Anterior cingulate cortex (tissue), 58 donors: ENCODE results near the gene ENTHD1.
"Not testable (repeated sequence)": the region's sequence is repeated elsewhere in the genome, so short reads cannot be mapped to it uniquely, and the experiment has no call there.

Source experiments
- DNase-seq, 58 donors: peaks; one replicate each; lab custom pipeline; 2025; lab: John Stamatoyannopoulos, UW

ENTHD1 gene

DNA sequence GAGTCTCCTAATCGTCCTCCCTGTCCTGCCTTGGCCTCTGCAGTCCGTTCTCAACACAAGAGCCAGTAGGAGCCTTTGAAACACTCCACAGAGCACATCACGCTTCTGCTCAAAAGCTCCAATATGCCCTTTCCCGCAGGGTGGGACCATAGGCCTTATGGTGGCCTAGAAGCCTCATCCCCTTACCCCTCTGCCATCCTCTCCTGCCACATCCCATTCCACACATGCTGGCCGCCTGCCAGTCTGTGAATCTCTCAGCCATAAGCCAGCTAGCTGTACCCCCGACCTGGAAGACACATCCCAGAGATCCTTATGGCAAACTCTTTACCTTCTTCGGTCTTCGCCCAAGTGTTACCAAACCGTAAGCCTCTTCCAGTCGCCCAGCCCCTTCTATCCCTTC lies 157.8 kb downstream of the ENTHD1 start:
- no peak for DNase-seq

DNA sequence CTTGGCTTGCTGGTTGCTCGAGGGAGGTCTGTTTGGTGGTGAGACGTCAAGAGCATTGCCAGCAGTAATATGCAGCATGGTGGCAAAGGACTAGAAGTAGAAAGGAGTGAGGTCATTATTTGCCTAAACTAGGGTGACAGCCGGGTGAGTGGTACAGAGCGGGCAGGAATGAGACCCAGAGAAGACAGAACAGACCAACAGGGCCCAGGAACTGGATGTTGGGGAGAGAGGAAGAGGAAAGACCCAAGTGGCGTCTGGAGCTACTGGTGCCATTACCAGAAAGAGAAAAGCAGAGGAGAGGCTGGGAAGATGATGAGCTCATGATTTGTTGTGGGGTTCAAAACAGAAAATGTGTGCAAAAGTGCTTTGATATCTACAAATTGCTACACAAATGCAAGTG lies 158.7 kb downstream of the ENTHD1 start:
- no peak for DNase-seq

DNA sequence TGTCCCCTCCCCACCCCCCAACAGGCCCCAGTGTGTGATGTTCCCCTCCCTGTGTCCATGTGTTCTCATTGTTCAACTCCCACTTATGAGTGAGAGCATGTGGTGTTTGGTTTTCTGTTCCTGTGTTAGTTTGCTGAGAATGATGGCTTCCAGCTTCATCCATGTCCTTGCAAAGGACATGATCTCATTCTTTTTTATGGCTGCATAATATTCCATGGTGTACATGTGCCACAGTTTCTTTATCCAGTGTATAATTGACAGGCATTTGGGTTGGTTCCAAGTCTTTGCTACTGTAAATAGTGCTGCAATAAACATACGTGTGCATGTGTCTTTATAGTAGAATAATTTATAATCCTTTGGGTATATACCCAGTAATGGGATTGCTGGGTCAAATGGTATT lies 159.5 kb downstream of the ENTHD1 start:
- DNase-seq, result not testable (repeated sequence)

DNA sequence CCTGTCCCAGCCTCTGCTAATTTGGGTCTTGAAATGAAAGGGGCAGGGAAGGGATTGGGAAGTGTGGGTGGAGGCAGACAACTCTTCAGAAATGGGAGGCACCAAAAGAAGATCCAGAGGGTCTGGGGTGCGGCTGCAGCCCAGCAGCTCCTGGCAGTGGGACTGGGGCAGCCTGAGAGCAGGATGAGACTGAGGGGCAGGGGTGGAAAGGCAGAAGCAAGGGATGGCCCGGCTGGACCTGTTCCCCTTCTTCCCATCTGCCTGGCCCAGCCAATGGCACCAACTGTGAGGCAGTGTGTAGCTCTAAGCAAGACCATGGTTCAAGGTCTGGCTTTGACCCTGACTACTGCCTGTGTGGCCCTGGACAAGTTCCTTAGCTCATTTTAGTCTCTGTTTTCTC lies 160.4 kb downstream of the ENTHD1 start:
- no peak for DNase-seq

DNA sequence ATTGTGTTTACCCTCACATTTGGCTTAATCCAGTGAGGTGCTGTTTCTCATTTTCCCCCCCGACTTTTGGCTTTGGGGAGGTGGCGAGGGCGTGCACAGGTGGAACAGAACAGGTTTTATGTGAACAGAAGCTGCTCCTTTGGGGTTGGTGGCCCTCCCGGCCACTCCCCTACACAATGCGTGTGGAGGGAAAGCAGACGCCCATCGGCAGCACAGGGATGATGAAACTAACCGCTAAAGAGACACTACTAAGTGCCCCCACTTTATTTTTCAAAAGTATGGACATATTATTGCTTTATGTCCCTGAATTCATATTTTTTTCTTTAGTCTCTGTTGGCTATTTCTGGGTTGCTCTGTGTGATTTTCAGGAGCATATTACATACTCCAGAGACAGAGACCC lies 160.9 kb downstream of the ENTHD1 start:
- DNase-seq, result no peak

DNA sequence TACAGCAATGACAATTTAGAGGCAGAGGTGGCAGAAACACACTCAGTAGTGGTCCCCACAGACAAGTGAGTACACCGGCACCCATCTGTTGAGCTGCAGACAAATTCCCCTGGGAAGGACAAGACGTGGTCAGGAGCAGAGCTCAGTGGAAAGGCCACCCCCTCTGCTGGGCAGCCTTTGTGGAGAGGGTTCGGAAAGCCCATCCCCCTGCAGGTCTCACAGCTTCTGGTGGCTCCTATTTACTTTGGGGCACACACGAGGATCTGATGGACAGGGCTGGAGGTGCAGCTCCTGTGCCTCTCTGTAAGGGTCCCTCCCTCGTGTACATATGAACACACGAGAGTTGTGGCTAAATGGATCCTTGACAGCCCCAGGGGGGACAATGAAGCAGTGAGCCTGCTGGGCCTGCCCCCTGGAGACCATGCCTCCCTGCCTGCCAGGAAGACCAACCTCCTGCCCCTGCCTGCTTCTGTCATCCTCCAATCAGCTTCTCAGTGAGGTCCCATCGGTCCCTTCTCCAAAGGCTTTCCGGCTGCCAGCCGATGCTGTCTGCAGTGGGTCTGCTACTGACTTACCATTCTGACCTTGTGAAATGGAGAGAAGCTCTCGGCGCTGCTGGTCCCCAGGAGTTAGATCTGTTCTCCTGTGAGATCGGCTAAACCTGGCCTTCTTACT lies 161.5 kb downstream of the ENTHD1 start:
- no peak for DNase-seq

DNA sequence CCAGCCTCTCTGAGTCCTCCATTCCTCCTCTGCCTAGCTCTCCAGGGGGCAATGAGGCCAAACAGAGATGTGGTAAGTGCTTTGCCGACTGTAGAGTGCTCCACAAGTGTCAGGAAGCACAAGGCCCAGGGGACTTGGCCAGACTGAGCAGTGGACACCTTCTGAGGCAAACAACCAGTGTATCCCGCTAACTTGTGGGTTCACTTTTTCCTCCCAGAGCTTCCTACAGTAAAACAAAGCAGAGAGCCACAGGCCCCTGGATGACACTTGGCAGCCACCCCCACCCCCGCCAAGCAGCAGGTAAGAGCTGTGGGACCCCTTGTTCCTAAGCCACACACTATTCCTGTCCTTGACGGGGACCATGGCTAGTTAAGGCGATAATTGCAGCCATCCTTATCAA lies 162.1 kb downstream of the ENTHD1 start:
- no peak for DNase-seq

DNA sequence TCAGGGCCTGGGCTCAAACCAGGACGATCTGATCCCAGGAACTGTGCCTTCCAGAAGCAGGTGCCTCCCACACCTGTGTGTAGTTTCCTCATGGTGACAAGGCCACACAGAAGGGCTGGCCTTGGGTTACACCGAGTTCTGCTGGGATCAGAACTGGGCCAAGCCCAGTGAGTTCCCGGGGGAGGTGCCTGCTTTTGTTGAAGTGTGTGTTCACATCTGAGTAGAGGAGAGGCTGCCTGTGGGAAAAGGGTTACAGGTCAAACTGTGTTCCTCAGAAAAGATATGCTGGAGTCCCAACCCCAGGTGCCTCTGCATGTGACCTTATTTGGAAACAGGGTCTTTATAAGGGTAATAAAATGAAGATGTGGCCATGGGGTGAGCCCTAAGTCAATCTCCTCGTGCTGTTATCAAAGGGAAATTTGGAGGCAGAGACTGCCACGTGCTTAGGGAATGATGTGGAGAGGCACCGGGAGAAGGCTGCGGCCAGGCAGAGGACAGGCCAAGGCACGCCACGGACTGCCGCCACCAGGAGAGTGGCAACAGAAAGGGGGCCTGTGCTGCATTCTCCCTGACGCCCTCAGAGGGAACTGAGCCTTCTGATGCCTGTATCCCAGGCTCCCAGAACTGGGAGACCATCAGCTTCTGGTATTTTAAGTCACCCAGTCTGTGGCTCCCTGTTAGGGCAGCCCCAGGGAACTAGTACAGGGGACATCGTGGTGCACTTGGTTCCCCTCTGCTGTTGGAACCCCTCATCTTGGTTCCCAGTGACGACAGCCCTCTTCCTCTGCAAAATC lies 164.2 kb downstream of the ENTHD1 start:
- DNase-seq, result no peak

DNA sequence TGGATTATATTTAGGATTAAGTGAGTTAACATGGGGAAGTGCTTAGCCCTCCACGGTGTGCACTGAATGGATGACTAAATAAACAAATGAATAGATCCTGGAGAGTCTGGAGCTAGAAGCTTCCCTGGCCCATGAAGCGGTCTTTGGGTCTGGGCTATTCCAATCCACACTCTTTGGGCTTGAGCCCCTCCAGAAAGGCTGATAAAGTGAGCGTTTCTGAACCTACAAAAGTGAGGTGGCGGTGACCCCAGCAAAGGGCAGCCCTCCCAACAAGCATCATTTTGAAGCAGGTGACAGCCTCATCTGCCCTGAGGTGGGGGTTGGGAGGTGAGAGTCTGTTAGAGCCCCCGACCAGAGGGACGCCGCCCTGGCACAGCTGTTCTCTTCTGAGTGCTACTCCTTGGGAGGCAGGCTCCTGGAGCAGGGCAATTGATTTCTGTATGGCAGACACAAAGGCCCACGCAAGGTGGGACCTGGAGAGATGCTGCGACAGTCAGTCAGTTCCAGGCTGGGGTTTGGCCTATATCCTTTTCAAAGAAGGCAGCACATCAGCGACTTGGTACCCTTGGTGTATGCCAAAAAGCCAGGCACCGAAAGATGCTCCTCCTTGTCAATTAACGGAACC lies 165.2 kb downstream of the ENTHD1 start:
- DNase-seq, result no peak

DNA sequence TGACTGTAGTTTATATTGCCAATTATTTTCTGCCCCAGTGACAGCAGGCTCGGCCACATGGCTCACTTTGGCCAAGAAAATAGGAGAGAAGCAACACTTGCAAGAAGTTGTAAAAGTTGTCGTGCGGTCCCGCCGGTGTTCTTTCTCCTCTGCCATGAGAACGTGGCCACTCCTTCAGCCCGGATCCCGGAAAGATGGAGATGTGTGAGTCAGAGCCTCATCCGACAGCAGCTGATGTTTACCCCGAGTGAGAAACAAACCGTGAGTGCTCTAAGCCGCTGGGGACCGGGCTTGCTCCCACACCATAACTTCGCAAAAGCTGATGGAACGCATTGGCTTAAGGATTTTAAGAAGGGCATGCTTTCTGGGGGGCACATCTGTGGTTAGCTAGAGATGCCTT lies 166.0 kb downstream of the ENTHD1 start:
- no peak for DNase-seq

DNA sequence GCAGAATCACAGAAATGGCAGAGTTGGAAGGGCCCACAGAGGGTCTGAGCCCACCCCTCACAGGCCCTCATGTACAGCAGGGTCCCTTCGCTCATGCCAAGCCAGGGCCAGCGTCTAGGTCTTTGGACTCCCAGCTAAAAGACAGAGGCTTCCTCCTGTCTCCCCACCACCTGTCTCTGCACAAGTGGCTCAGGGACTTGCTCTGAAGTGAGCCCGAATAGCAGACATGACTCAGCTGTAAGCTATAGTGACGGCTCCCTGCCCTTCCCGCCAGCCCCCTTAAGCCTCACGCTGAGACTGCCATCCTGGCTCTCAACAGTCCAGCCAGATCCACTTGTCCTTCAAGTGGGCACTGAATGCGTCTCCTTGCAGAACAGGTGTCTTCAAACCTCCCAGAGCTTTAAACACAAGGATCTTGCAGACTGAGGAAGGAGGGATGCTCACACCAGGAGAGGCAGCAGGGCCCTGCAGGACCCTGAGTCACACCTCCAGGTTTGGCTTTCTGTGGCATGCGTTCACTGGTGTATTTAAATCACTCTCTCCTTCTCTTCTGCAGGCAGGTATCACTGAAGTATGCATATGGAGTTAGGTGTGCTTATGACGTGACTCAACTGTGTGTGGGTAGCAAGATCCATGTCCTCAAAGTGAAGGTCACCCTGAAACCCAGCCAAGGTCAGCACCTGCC lies 168.1 kb downstream of the ENTHD1 start:
- no peak for DNase-seq

DNA sequence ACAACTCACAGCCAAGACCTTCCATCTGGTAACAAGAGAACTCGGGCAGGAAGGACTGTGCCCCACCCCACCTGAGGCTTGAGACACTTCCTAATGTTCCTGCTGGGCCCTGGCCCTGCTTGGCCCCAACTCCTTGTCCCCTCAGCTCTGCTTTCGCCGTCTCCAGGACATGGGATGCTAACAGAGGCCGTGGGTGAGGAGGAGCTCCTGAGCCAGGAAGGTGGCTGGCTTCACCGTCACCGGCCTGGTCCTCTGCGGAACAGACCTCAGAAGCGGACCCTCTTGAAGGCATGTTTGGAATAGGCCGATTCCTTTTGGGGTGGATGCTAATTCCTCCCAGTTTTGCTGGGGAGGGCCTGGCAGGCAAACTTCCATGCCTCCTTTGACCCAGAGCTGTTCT lies 168.7 kb downstream of the ENTHD1 start:
- no peak for DNase-seq

DNA sequence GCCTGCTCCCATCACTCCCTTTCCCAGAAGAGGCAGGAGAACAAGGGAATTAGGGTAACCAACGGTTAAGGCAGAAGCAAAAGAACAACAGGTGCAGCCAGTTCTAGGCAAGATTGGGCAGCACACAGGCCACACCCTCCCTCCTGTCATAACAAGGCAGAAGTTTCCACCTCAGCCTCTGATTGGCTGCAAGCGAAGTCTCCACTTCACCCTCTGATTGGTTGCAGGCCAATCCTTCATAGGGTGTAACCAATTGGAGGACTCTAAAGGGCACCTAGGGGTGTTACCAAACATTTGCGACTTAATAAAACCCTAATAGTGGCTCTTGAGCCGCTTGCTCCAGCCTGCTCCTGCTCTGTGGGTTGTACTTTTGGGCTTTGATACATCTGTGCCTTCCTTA lies 169.2 kb downstream of the ENTHD1 start:
- DNase-seq, result no peak

DNA sequence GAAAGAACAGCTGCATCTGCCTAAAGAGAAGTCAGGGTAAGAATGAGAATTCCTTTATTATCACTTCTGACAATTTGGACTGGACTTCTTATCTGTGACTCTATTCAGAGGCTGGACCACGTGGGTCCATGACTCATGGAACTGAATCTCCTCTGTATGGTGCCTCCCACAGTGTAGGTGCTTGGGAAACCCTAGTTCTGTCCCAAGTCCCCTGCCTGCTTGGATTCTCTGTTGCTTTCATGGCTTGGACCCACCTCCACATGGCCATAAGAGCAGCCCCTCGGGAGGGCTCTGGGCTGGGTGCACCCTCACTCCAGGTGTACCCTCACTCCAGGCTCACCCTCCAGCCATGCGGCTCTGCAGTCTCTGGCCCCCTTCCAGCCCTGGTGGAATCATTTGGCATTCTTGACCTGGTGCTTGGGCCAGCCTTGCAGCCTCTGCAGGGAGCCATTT lies 169.6 kb downstream of the ENTHD1 start:
- DNase-seq, result peak in 1 of 58 donors; percentile 1

DNA sequence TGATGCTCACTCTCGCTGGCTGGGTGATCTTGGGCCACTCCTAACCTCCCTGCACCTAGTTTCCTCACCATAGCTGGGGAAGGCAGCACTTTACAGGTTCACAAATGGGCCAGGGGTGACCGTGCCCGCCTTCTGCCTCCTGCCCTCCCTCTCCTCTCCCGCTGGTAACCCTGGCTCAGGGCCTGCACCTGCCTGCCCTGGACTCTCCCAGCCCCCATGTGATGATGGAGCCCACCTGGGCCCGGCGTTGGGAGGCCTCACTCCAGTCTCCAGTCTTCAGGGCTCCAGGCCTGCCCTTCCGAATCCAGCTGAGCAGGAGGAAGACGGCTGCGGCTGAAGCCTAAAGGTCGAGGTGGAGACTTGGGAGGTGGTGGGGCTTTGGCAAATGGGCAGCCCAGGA lies 170.1 kb downstream of the ENTHD1 start:
- DNase-seq, result no peak

DNA sequence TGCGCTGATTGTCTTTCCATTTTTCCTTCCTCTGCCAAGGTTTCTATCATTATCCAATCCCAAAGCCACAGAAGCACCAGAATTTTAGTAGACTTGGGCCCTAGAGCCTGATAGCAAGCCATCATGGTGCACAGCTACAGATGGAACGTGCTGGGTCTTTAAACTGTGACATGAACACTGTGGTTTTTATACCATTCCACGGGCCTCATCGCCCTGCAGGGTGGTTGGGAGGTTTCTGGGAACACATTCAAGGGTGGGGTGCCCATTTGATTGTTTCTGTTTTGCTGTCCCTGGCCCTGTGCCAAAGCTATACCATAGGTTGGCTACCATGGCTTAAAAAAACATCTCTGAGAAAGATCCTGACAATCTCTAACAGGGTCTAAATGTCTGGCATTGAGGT lies 171.1 kb downstream of the ENTHD1 start:
- DNase-seq, result no peak

DNA sequence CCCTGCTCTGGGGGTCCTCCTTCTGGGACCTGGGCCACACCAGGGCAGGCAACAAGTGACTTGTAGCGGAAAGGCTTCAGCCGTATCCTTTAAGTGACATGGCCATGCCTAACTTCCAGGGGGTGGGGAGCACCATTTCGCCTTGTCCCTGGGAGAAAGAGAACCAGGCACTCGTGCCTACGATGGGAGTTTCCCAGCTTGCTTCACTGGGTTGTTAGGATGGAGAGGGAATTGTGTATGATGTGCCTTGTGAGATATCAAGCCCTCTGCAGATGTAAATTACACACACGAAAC lies 171.6 kb downstream of the ENTHD1 start:
- DNase-seq, result no peak

DNA sequence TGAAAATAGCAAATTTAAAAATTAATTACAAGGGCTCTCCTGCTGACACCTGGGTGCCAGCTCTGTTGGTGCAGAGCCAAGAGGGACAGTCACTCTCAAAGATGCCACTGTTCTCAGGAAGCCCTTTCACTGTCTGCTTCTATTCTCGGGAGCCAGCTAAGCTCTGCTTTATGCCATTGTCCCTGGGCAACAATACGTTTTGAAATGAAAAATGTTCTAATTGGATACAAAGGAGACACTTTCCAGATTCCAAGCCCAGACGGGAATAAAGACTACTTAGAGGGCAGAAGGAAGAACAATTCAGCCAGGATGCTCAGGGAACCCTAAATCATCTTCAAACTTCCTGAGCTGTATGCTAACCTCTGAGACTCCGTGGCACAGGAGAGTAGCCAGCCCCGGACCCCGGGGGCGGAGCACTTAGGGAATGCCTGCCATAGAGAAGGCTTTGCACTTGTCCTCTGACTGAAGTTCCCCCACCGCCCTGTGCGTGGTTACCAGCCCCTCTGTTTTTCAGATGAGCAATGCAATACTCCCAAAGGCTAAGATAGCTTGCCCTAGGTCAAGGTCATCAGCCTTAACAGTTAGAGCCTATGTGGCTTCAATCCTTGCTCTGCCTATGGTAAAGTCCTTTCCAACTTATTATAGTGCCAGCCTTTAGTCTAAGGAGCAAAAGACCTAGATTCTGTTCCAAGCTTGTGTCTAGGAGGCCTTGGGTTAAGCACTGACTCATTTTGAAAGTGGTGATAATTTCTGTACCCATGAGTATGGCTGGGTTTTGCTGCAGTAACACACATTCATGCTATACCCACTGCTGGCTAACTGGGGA lies 172.1 kb downstream of the ENTHD1 start:
- peak in 2 of 58 donors; percentile 3 to 18 for DNase-seq

DNA sequence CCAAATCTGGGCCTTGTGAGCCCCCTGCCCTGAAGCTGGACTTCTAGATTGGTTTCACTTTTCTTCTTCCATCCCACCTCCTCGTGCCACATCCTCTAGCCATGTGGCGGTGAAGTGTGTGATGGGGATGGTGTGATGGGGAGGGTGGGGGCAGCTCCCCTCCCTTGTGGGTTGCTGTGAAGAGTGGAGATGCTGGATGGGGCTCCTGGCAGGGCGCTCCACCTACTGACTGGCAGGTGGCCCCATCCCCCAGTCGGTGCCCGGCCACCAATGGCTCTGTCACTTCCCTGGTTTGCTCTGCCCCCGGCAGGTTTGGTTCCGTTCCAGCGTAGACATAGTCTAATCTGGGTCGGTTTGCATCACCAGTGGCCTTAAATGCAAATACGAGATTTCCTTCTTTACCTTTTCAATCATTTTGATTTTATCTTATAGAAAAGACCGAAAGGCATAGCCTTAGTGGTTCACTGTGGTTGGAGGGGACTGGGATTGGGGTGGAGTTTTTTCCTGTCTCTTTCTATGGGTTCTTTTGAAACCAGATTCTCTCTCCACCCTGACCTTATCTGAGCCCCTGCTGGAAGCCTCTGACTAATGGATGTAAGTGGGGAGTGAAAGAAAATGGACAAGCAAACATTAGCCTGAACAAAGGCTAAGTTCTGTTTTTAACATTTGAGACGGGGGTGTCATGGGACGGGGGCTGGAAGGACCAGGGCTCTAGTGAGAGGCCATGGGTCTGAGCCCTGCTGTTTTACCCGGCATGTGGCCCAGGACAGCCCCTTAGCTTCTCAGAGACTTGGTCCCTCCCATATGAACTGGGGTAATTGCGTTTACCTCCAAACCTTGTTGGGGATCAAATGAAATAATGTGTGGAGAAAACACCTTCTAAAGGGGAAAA lies 173.8 kb downstream of the ENTHD1 start:
- no peak for DNase-seq
